Activated gamma-delta T cell treated with anti-CD3 and anti-CD28 coated beads, Interleukin-2, amount 50 U/mL, for 16 hours (primary cell): Measurements from ENCODE around the gene DUT.
"Not testable (repeated sequence)": the region's sequence is repeated elsewhere in the genome, so short reads cannot be mapped to it uniquely, and the experiment has no call there.

Experiments used
- DNase-seq: peaks from one replicate; pipeline ENCODE4 v3.0.0-alpha.2; 2020; ENCODE audit warnings: low read depth

DUT gene

DNA sequence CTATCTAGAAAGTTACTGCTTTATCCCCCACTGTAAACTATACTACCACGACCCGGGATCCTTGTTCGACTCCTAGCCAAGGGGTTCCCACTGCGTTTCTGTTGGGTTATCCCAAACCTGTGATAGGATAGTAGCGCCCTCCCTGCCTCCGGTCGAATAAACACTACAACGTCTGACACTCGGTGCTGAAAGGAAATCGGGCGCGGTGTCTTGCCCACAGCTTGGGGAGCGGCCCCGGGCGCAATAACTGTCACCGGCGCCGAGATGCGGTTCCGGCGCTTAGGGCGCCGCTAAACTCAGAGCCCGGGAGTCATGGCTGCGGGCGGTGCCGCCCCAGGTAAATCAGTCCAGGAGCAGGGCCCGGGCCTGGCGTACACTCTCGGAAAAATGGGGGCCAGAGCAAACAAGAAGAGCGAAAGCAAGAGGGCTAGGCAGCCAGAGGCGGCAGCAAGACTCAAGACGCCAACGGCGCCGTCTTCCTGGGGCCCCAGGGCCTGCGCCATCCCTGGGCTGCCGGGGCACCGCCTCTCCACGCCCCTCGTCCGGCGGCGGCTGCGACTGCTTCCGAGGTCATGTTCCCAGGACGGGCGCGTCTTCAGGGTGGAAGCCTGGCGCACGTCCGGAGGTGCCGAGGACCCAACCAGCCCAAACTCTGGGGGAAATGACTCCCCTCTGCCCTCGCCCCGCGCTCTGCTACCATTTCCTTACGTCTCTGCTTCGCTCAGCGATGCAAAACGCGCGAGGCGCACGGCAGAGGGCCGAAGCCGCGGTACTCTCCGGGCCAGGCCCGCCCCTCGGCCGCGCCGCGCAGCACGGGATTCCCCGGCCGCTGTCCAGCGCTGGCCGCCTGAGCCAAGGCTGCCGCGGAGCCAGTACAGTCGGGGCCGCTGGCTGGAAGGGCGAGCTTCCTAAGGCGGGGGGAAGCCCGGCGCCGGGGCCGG lies at the start of gene DUT:
Gene DUT, plus strand, starts transcription at position 575 of the 941 bp plus-strand sequence. Its CDS starts 87 bp downstream, at position 662.
- peak; percentile 63 for DNase-seq

GRCh38 chr15:48281674-48282073 lies 49.6 kb upstream of the DUT start:
- DNase-seq: no peak

DNA sequence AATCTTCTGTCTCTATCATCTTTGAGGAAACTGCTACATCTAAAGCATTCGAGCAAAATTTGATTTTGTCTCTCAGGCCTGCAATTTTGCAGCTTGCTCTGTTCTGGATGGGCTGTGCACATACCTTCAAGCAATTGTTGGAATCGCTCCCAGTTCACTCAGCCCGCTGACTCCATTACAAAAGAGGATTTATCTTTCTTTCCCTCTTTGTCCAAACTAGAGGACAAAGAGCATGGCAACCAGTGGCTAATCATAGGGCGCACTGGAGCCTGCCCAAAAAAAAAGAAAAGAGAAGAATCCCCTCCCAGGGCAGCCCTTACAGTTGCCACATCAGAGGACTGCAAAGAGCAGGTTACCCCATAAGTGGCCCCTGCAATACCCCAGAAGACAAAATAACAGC lies 49.0 kb upstream of the DUT start:
- no peak for DNase-seq

GRCh38 chr15:48283396-48284145 lies 47.7 kb upstream of the DUT start:
- DNase-seq: no peak

DNA sequence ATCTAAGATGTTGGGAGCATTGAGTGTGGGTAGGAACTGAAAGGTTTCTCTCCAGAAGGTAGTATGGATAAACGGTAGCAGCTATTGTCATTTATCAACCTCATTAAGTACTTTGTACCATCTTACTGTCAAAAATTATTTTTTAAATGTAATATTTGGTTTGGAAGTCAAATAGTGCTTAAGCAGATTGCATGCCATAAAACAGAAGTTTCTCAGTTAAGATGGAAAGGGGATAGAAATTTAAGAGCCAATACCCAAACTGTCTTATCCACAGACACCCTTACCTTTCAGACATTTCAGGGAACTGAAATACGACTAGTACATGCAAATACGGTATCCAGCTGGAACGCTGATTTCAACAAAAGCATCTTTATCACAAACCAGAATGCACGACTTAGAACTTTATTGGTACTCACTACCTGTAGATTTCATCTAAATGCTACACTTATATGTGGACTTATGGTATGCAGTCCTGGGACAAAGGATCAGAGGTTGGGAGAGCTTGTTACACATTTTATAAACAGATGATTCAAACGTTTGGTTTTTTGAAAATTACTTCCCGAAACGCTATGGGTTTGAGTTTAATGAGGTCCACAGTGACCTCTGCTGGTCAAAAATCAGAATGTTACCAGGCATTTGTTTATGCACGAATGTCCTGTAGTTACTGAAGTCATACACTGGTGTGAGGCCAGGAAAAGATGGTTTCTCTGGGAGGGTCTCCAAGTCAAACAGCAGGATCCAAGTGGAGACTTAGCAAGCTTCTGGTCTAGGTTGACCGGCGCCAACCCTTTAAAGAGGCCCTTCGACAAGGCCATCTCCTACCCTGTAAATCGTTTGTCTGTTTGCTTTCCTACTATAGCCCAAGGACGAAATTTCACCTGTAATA lies 45.7 kb upstream of the DUT start:
- DNase-seq: peak; percentile 17

DNA sequence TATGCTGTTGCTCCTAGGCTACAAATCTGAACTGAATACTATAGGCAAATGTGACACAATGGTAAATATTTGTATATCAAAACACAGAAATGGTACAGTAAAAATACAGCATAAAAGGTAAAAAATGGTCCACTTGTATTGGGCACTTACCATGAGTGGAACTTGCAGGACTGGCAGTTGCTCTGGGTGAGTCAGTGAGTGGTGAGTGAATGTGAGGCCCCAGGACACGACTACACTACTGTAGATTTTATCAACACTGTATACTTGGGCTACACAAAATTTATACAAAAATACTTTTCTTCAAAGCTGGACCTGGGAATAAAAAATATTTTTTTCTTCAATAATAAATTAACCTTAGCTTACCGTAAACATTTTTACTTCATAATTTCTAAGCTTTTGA lies 41.6 kb upstream of the DUT start:
- DNase-seq: no peak

DNA sequence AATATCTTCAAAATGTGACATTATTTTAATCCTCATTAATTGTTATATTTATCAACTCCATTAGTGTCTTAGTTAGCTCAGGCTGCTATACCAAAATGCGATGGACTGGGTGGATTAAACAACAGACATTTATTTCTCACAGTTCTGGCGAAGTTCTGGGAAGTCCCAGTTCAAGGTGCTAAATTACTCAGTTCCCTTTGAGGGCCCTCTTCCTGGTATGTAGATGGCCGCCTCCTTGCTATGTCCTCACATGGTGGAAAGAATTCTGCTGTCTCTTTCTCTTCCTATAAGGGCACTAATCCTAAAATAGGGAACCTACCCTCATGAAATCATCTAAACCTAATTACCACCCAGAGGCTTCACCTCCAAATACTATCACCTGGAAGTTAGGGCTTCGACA lies 38.8 kb upstream of the DUT start:
- DNase-seq: no peak

- no peak for DNase-seq
Observed at GRCh38 chr15:48297668-48298067, 33.6 kb upstream of the DUT start.

- no peak for DNase-seq
Observed at GRCh38 chr15:48298914-48299313, 32.3 kb upstream of the DUT start.

GRCh38 chr15:48300038-48300437 lies 31.2 kb upstream of the DUT start:
- no peak for DNase-seq

- DNase-seq: no peak
Observed at GRCh38 chr15:48304398-48304797, 26.8 kb upstream of the DUT start.

GRCh38 chr15:48306639-48307038 lies 24.6 kb upstream of the DUT start:
- DNase-seq: no peak

DNA sequence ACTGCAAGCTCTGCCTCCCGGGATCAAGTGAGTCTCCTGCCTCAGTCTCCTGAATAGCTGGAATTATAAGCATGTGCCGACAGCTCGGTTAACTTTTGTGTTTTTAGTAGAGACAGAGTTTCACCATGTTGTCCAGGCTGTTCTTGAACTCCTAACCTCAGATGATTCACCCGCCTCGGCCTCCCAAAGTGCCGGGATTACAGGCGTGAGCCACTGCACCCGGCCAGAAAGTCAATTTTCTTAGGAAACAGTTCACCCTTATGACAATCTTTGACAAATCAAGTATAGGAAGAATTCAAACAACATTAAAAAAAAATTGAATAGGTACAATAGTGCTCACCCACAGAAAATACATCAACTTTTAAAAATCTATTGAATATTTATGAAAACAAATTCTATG lies 23.6 kb upstream of the DUT start:
- no peak for DNase-seq

DNA sequence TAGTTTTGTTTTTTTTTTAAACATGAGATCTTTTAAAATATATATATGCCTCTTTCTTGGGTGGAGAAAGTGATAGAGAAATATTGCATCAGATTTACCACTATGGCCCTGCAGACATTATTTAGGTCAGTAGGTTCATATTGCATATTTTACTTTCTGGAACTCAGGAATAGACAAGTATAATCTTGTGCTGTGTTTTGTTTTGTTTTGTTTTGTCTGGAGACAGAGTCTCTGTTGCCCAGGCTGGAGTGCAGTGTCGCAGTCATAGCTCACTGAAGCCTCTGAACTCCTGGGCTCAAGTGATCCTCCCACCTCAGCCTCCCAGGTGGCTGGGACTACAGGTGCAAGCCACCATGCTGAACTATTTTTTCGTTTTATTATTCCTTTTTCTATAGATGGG lies 21.5 kb upstream of the DUT start:
- DNase-seq: no peak

DNA sequence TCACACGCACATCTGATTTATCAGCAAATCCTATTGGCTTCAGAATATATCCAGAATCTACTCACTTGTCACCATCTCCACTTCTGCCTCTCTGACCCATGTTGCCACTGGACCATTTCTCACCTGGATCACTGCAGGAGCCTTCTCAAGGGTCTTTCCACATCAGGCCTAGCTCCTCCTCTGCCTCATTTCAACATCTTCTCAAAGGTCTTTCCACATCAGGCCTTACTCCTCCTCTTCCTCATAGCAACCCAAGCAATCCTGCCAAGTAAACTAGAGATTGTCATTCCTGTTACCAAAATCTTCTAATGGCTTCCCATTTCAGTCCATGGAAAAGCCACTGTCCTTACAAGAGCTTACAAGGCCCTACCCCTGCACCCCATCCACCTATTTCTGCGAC lies 18.0 kb upstream of the DUT start:
- no peak for DNase-seq

DNA sequence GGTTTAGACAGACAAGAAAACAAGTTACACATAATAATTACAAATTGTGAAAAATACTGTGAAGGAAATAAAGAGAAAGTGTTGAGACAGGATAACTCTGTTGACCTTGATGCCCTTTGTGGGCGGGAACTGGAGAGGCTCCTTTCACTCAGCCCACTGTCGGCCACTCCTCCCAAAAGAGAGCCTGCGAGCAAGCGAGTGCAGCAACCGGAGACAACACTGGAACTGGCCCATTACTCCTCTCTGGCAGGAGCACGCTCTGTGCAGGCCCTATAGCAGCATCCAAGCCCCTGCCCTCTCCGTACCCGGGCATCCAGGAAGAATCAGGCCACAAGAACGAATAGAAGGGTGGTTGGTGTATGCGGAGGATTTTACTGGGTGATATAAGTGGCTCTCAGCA lies 16.2 kb upstream of the DUT start:
- DNase-seq: no peak

DNA sequence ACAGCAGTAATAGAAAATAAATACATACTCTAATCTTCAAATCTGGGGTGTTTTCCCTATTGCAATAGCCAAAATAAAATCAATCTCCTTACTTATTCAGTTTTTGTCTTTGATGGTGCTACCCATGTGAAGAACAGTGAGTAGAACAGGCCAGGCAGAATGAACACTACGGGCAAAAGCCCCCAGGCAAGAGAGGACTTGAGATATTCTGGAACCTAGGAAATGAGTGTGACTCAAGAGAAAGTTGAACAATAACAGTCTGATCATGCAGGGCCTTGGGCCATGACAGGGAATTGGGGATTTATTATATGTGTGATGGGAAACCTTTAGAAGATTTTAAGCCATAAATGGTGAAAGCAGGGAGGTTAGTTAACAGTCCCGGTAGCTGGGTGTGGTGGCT lies 14.0 kb upstream of the DUT start:
- DNase-seq: no peak

GRCh38 chr15:48318131-48318530 lies 13.1 kb upstream of the DUT start:
- DNase-seq: no peak

GRCh38 chr15:48323294-48323693 lies 7.9 kb upstream of the DUT start:
- no peak for DNase-seq

DNA sequence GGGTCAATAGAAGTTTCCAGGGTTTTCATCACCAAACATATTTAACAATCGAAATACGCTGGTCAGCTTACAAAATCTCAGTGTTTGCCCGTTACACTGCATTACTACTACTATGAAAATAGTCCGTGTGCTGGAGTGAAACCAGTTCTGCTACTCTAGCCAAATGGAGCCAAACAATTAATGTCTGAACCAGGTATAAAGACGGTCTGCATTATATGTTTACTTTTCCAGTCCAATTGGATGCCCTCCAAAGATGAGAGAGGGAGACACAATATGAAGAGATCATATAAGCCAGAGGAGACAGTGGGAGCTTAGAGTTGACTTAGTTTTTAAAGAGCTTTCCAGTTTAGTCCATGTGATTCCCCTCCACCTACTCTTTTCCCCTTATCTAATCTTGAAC lies 6.3 kb upstream of the DUT start:
- DNase-seq: no peak

- no peak for DNase-seq
Observed at GRCh38 chr15:48325400-48325799, 5.8 kb upstream of the DUT start.

GRCh38 chr15:48326180-48326579 lies 5.0 kb upstream of the DUT start:
- not testable (repeated sequence) for DNase-seq
